K562 (cell line): ENCODE results near the gene CNBD2. TPM values are rescaled to one million over a fixed set of nuclear protein-coding genes. Genes with fewer than 3 reads are reported as not detected.
"Not testable (repeated sequence)": the region's sequence is repeated elsewhere in the genome, so short reads cannot be mapped to it uniquely, and the experiment has no call there.

Experiments used
- ATAC-seq: fragments of 200-7000 bp; cut with Tn5 transposase; 3 replicates; pipeline ENCODE4 v1.9.1; 2020; ENCODE audit warnings: moderate library complexity
- BruUV-seq: library from RNA; stranded (reverse); fragments of 400-500 nt; replicated peaks from 2 replicates; lab custom pipeline; 2021; lab: Mats Ljungman, UMichigan
- CTCF ChIA-PET: fragments of 300-600 bp; formaldehyde crosslinking; extraction: SDS; loops from one replicate; lab custom pipeline; 2021; ENCODE audit warnings: low intra/inter-chr PET ratio; lab: Yijun Ruan, JAX
- POLR2A ChIA-PET: fragments of 300-600, 350-650 bp; sonication (Branson Sonifier 250); formaldehyde crosslinking; extraction: SDS; loops from one replicate; lab custom pipeline; 2021; ENCODE audit warnings: antibody characterized with exemption, inconsistent platforms; lab: Yijun Ruan, JAX
- DNase-seq, 4 experiments: peaks; one replicate each; pipeline versions ENCODE4 v3.0.0 to v3.0.0-alpha.2; 2011 to 2018; ENCODE audit warnings: low spot score in 3 of 4, mixed read lengths in 3 of 4; ENCODE audit errors: extremely low read depth in 1 of 4
- FAIRE-seq: peaks from 2 replicates; lab custom pipeline; 2011; peaks lifted over from hg19 to GRCh38; lab: Jason Lieb, UNC
- H2AFZ ChIP-seq: 2 replicates; pipeline ENCODE4 v1.6.0; 2011; ENCODE audit warnings: low read depth, low read length, control low read depth, inconsistent platforms
- H3K27ac ChIP-seq: fragments of 200-600 bp; 3 replicates; pipeline ENCODE4 v1.8.0; 2011; ENCODE audit warnings: low read depth, mild to moderate bottlenecking, control low read depth, inconsistent platforms, low read length, moderate library complexity, mixed read lengths; ENCODE audit errors: extremely low read depth
- H3K27me3 ChIP-seq, 2 experiments: fragments of 300-600 bp in 1 of 2; 2 replicates in 1 of 2; 3 replicates in 1 of 2; pipeline versions ENCODE4 v1.6.0 to v1.8.0; 2011; ENCODE audit warnings: inconsistent platforms in 2 of 2, low read length in 2 of 2, mild to moderate bottlenecking in 1 of 2, mixed read lengths in 1 of 2, moderate library complexity in 1 of 2; ENCODE audit not compliant: control insufficient read depth in 2 of 2, insufficient read depth in 2 of 2
- H3K36me3 ChIP-seq: fragments of 300-600 bp; 3 replicates; pipeline ENCODE4 v1.8.0; 2011; ENCODE audit warnings: mild to moderate bottlenecking, low read length, inconsistent platforms; ENCODE audit not compliant: control insufficient read depth, insufficient read depth
- H3K4me1 ChIP-seq, 2 experiments: fragments of 200-600 bp in 1 of 2; replicated peaks in 1 of 2; 2 replicates in 1 of 2; 3 replicates in 1 of 2; pipeline versions ENCODE4 v1.5.1 to v1.8.0; 2011; ENCODE audit warnings: inconsistent platforms in 2 of 2, low read length in 2 of 2, mild to moderate bottlenecking in 1 of 2, mixed read lengths in 1 of 2, moderate library complexity in 1 of 2; ENCODE audit not compliant: control insufficient read depth in 2 of 2, insufficient read depth in 2 of 2
- H3K4me2 ChIP-seq: 2 replicates; pipeline ENCODE4 v1.6.1; 2011; ENCODE audit warnings: low read length, control low read depth, inconsistent platforms, mixed read lengths; ENCODE audit not compliant: insufficient read depth
- H3K4me3 ChIP-seq: fragments of 200-600 bp; sonication (generic), shearing (Covaris generic); 2 replicates; pipeline ENCODE4 v1.5.1; 2016; ENCODE audit warnings: control low read depth, inconsistent platforms
- H3K79me2 ChIP-seq: fragments of 200-600 bp; 3 replicates; pipeline ENCODE4 v1.8.0; 2011; ENCODE audit warnings: low read length, inconsistent platforms; ENCODE audit not compliant: control insufficient read depth, insufficient read depth
- H3K9ac ChIP-seq, 2 experiments: 2 replicates each; pipeline versions ENCODE4 v1.6.0 to v1.6.1; 2011; ENCODE audit warnings: low read depth in 2 of 2, low read length in 2 of 2, control low read depth in 1 of 2, inconsistent platforms in 1 of 2, mild to moderate bottlenecking in 1 of 2, mixed read lengths in 1 of 2; ENCODE audit not compliant: insufficient read depth in 1 of 2
- H3K9me1 ChIP-seq: one replicate; pipeline ENCODE4 v1.6.0; 2011; ENCODE audit warnings: inconsistent platforms, mild to moderate bottlenecking, low read length, moderate library complexity; ENCODE audit not compliant: control insufficient read depth, insufficient read depth
- H3K9me3 ChIP-seq: replicated peaks from 2 replicates; pipeline ENCODE4 v1.5.1; 2011; ENCODE audit warnings: low read depth, low read length, inconsistent platforms; ENCODE audit not compliant: control insufficient read depth, insufficient read depth
- H4K20me1 ChIP-seq: replicated peaks from 2 replicates; pipeline ENCODE4 v1.6.1; 2011; ENCODE audit warnings: low read length, inconsistent platforms, mixed read lengths; ENCODE audit not compliant: control insufficient read depth, insufficient read depth
- MLLT1 ChIP-seq, 2 experiments: fragments of 450-650 bp; IDR thresholded peaks; 2 replicates each; pipeline ENCODE4 v1.6.1; 2016
- SUPT5H ChIP-seq: fragments of 450-650 bp; IDR thresholded peaks from 2 replicates; pipeline ENCODE4 v1.6.1; 2016
- WGBS: fragments of 100-300 bp; shearing (Covaris generic); methylation state at CpG from one replicate; pipeline ENCODE4 v1.1.6; 2016; ENCODE audit warnings: low coverage, mixed read lengths; ENCODE audit not compliant: insufficient coverage; ENCODE audit errors: missing lambda C conversion rate; 5-methylcytosine and 5-hydroxymethylcytosine counted together
- in situ Hi-C: fragments of 300-500 bp; cut with MboI; formaldehyde crosslinking; loops from 4 replicates; pipeline ENCODE4 v1.15.0; 2018; ENCODE audit warnings: inconsistent platforms, mixed read lengths
- intact Hi-C: fragments of 100-400 bp; cut with micrococcal nuclease; formaldehyde crosslinking; loops from 2 replicates; pipeline ENCODE4 v1.14.2; 2022
- polyA plus RNA-seq, 8 experiments: library from polyadenylated mRNA; depleted of rRNA in 4 of 8; stranded (reverse) in 5 of 8; unstranded in 3 of 8; fragments of >200 nt; fragmentation: Nextera tagmentation in 2 of 8; fragmentation: Illumina TruSeq in 1 of 8; extraction: Ambion mirVana in 2 of 8; extraction: Trizol in 1 of 8; gene quantifications; 2 replicates each; pipeline versions ENCODE4 v1.2.1 to v1.2.3, GENCODE V29; 2011 to 2014; ENCODE audit warnings: inconsistent platforms in 1 of 8, missing spikeins in 1 of 8
- total RNA-seq, 7 experiments: library from RNA; depleted of rRNA in 6 of 7; stranded (reverse); fragments of >200 nt in 6 of 7; fragmentation: Illumina TruSeq in 2 of 7; extraction: Trizol in 2 of 7; gene quantifications; 2 replicates each; pipeline versions ENCODE4 v1.2.1 to v1.2.3, GENCODE V29; 2011 to 2021; ENCODE audit warnings: low replicate concordance in 1 of 7

CNBD2 gene
- total and polyA plus RNA-seq, 9 of the 15 experiments (the other 6 are each of a cell fraction or from before 2014, with no cell fraction given), result 3.2 to 17.5 (median 5.3) TPM

- H3K27me3 ChIP-seq, H3K9me1 ChIP-seq, in situ Hi-C loops, H2AFZ ChIP-seq: not testable (repeated sequence)
- TF ChIP-seq SUPT5H (peak; percentile 17; the same call in 1 of the 2 replicates), MLLT1 (IDR thresholded peaks at IDR 0.05) (peak in 1 of 2 experiments; percentile 61; a peak in 1 of 4 replicates)
- TF ChIP-seq, all 486 proteins: peak for 2; not testable (repeated sequence) for 484
- H3K9me3 ChIP-seq, H4K20me1 ChIP-seq, DNase-seq, H3K4me3 ChIP-seq, H3K27ac ChIP-seq, CTCF ChIA-PET, BruUV-seq, ATAC-seq, FAIRE-seq: not testable (repeated sequence)
- H3K4me2 ChIP-seq, result peak overlapping the region; percentile 90
- H3K79me2 ChIP-seq, result peaks cover 32% of the 10 kb centered on the region
- H3K9ac ChIP-seq, result peak overlapping the region in 1 of 2 experiments; percentile 98; a peak in 2 of 4 replicates
- H3K4me1 ChIP-seq, result peaks cover 9 to 16% of the 10 kb centered on the region in 2 experiments; a peak in 4 of 5 replicates
- POLR2A ChIA-PET, result interaction anchor here (0.6 to 3.7 kb wide), 7 partner anchors 10 to 210 kb away, joined by 3 to 55 read pairs (median 6); partner anchors contain the start of gene RBM39
- intact Hi-C loops, result loop anchor here (5.0 kb wide), 1 partner anchor 50 kb away; no protein-coding TSS in a partner anchor
- H3K36me3 ChIP-seq, result peaks cover 34% of the 10 kb centered on the region
- 91% methylated on average over 14 of the region's 14 CpGs for WGBS
Observed at GRCh38 chr20:35952080-35952479, 16.3 kb upstream of the CNBD2 start.
